ENCODE data around the gene SRXN1.

DNA sequence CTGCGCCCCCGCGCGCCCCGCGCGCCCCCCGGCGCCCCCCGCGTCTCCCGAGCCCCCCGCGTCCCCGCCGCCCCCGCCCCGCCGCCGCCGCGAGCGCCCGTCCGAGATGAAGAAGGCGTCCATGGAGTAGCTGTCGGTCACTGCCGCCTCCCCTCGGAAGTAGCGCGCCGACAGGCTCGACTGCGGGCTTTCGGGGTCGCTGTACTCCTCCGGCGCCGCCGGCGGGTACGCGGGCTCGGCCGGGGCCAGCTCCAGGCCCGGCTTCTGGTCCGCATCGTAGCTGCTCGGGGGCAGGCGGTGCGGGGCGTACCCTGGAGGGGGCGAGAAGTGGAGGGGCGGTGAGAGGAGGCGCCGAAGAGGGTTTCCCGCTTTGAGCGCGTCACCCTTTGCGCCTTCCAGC, 11.2 kb upstream of the SRXN1 start:
- TF ChIP-seq POLR2AphosphoS5 (IDR thresholded peaks at IDR 0.05; ENCODE audit: borderline replicate concordance, low read depth, low read length) (no peak), EZH2 (IDR thresholded peaks at IDR 0.05) (no peak)
